Astrocyte of the hippocampus (primary cell): ENCODE data around the gene IGLON5.

Experiments
- DNase-seq: peaks from one replicate; pipeline ENCODE4 v3.0.0; 2011; ENCODE audit warnings: low read depth, low spot score

Gene IGLON5

DNA sequence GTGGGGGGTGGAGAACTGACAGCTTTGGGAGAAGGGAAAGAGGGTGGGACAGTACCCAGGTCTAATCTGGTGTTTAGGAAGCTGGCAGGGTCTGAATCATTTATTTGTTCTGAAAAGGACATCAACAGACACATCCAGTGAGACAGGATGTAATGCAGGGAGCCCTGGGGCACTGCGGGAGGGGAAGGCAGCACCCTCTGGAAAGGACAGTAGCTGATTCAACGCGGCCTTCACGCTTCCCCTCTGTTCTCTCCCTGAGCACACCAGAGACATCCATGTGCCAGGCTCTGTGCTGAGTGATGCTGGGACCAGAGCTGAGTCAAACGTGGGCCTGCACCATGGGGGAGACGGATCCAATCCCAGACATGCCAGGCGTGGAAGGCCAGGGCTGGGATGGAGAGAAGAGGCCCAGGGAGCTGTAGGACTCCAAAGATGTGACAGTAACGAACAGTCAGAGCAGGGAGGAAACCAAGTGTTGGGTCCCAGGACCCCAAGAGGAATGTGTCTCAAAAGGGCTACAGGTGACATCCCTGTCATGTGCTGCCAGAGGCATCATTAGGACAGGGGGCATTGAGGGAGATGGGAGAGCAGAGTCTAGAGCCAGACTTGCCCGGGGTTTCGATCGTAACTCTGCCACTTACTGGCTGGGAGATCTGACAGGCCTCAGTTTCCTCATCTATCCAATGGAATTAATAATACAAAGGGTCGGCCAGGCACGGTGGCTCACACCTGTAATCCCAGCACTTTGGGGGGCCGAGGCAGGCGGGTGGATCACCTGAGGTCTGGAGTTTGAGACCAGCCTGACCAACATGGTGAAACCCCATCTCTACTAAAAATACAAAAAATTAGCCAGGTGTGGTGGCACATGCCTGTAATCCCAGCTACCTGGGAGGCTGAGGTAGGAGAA lies 53.0 kb downstream of the IGLON5 start:
- DNase-seq = no peak

GRCh38 chr19:51365211-51365964 lies 53.9 kb downstream of the IGLON5 start:
- peak; percentile 53 for DNase-seq

DNA sequence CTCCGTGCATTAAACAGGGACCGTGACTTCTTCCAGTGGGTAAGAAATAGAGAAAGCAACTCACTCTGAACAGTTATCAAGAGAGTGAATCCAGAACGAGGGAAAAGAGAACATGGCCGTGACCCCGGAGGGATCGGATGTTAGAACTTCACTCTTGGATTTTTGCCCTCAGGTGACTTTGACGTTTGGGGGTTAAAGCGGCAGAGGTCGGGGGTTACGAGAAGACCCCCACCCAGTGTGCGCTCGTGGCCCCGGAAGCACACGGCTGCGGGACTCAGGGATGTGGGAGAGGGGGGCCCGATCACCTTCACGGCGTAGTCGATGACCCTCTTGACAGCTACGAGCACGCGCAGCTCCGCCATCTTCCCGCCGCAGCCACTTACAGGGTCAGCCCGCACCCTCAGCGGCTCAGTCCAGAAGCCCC lies 54.5 kb downstream of the IGLON5 start, which contains the start of gene ETFB:
Gene ETFB, minus strand, starts transcription at position 424 of the 424 bp plus-strand sequence. Its CDS starts 62 bp downstream, at position 362.
- no peak for DNase-seq

GRCh38 chr19:51366389-51367254 lies 55.2 kb downstream of the IGLON5 start:
- DNase-seq = peak; percentile 99

GRCh38 chr19:51367255-51367564 lies 55.8 kb downstream of the IGLON5 start:
- DNase-seq = no peak

DNA sequence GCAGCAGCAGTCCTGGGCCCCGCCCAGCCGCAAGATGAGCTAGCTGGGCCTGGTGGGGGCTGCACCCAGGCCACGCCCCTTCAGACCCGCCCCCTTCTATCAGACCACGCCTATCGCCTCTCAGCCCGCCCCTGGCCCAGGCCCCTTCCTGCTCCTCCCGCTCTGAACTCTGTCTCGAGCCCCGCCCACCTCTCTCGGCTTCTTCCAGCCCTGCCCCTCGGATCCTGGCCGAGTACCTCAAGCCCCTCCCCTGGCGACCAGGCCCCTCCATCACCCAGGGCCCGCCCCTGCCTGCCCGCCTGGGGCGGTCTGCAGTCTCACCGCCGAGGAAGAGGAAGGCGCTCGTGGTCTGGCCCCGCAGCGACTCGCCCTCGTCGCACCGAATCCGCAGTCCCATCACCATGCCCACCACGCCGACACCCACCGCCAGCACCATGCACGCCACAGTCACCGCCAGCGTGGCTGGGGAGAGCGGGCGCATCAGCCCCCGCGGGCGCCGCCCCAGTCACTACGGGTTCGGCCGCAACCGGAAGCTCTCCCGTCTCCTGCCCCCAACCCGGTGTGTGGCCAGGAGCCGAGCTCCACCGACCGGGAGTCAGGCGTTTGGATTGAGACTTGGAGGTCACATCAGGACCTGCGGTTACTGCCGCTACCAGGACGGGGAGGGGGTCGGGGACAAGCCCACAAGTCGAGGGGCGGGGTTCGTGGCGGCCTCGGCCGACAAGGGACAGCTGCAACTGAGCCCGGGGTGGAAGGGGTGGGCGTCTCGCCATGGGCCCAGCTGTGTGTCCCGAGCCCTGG lies 56.3 kb downstream of the IGLON5 start:
- peak; percentile 100 for DNase-seq

- DNase-seq = no peak
These were observed 57.2 kb downstream of the IGLON5 start, which contains the start of gene CLDND2 for GRCh38 chr19:51368366-51369282. CLDND2 (minus strand) TSS chr19:51369003; CDS start chr19:51368577, 426 bp downstream.

DNA sequence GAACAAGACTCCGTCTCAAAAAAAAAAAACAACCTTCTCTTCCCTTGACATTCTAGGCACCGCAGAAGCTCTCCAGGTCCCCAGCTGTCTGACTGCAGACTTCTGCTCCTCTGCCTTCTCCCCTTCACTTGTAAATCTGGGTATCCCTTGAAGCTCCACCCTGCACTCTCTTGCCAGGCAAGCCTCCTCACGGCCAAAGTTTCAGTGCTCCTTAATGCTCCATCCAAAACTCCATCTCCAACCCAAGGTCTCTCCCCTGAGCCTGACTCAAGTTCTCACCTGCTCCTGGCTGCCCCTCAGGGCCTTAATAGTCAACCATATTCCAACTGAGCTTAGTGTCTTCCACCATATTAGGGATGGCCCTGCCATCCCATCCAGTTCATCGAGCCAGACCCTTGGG lies 58.8 kb downstream of the IGLON5 start:
- no peak for DNase-seq

DNA sequence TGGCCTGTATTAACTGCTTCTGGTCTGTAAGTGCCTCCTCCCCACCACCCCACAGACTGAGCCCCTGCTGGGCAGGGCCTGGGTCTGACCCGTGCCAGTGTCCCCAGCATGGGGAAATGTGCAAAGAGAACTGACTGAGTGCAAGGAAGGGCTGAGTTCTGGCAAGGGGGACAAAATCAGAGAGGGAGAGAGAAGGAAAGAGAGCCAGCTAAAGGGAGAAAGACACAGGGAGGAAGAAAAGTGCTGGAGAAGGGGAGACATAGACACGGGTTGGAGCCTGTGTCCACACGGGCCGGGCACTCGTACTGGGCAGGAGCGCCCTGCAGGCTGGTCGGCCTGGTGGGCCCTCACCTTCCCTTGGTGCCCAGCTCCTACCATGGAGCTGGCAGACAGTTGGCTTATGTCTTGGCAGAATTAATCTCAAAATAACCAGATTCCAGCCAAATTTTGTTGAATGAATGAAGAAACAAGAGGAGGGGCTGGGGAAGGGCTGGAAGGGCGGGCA lies 59.8 kb downstream of the IGLON5 start:
- DNase-seq = no peak

GRCh38 chr19:51372021-51372648 lies 60.7 kb downstream of the IGLON5 start:
- no peak for DNase-seq

DNA sequence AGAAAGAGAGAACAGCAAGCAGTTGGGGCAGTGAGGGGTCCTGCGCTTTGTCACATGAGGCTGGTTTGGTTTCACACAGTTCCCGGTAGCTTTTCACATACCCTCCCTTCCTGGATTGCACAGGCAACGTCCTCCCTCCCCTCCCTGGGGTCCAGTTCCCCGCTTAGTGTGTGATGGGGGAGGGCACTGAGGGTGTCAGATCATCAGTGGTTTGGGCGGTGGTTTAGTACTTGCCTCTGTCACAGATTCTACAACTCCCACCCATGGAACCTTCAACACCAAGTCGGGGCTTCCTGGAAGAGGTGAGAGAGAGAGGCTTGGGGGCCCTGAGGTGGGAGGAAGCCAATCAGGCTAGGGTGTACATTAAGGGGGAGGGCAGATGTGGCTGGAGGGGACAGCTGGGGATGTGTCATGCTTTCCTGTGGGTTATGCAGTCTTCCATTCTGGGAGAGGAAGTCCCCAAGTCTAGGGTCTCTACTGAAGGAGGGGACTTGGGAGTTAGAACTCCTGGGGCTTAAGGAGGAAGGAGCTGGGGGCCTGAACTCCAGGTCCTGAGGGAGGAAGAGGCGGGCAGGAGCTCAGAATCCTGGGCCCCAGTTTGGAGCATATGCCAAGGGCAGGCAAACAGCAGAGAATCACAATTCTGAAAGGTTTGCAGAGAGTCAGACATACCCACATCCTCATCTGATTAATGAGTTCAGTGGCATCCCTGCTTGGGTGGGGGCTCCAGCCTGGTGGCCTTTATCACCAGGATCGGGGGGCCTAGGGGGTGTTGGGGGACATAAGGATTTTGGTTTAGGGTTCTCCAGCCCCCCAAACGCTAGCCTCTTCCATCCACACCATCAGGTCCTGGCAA lies 61.4 kb downstream of the IGLON5 start, which contains the start of gene NKG7:
Gene NKG7, minus strand, starts transcription at position 6 of the 856 bp plus-strand sequence. CDS start 119 bp downstream, outside the sequence.
- no peak for DNase-seq

DNA sequence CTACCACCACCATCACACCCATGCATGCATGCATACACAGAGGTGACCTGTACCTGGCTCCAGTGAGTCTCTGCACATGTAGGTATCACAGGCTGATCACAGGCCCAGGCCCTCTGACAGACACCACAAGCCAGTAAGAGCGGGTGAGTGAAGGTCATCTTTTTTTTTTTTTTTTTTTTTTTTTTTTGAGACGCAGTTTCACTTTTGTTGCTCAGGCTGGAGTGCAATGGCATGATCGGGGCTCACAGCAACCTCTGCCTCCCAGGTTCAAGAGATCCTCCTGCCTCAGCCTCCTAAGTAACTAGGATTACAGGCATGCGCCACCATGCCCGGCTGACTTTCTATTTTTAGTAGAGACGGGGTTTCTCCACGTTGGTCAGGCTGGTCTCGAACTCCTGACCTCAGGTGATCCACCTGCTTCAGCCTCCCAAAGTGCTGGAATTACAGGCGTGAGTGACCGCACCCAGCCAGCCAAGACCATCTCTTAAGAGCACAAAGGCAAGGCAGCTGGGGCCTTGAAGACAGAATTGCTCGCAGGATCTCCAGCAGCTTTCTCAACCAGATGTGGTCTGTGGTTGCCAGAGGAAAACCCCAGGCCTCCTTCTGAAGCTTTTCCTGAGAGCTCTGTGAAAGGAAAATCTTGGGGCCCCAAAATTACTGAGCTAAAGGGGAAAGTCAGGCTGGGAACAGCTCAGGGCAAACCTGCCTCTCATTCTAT lies 64.2 kb downstream of the IGLON5 start:
- no peak for DNase-seq

GRCh38 chr19:51377422-51377821 lies 66.0 kb downstream of the IGLON5 start:
- DNase-seq = no peak

- no peak for DNase-seq
These were observed 68.9 kb downstream of the IGLON5 start for GRCh38 chr19:51380379-51380778.
